Endothelial cell of umbilical vein (primary cell): Measurements from ENCODE around the gene NOTCH2.

Experiments
- CTCF ChIP-seq, 2 donors: IDR thresholded peaks; 1 replicate in 1 of 2; 2 replicates in 1 of 2; pipeline ENCODE4 v1.5.1; 2011; ENCODE audit warnings: low read length in 2 of 2, mild to moderate bottlenecking in 2 of 2, moderate library complexity in 2 of 2, control low read depth in 1 of 2, inconsistent platforms in 1 of 2, low read depth in 1 of 2; ENCODE audit not compliant: insufficient read depth in 1 of 2; ENCODE audit errors: extremely low read depth in 1 of 2
- EZH2 ChIP-seq: IDR thresholded peaks from 2 replicates; pipeline ENCODE4 v1.6.1; 2012; ENCODE audit warnings: borderline replicate concordance, low read depth, mild to moderate bottlenecking, moderate library complexity, low read length, inconsistent platforms; ENCODE audit not compliant: severe bottlenecking
- FOS ChIP-seq: IDR thresholded peaks from 2 replicates; pipeline ENCODE4 v1.6.1; 2011; ENCODE audit warnings: mild to moderate bottlenecking, low read length, moderate library complexity, borderline replicate concordance; ENCODE audit not compliant: insufficient read depth
- MAX ChIP-seq: IDR thresholded peaks from 2 replicates; pipeline ENCODE4 v1.6.1; 2011; ENCODE audit not compliant: insufficient read depth, insufficient read length
- MYC ChIP-seq: IDR thresholded peaks from one replicate; pipeline ENCODE4 v1.6.1; 2011; ENCODE audit warnings: mild to moderate bottlenecking, low read depth, low read length
- POLR2A ChIP-seq: IDR thresholded peaks from 2 replicates; pipeline ENCODE4 v1.6.1; 2012; ENCODE audit warnings: low read depth, mild to moderate bottlenecking, control low read depth, low read length

- TF ChIP-seq CTCF (IDR thresholded peaks at IDR 0.05; ENCODE audit: extremely low read depth in 1 of 2, insufficient read depth in 1 of 2, low read depth in 1 of 2, low read length in 2 of 2), result no peak
- TF ChIP-seq POLR2A, result no peak
- no peak for TF ChIP-seq MYC
- TF ChIP-seq MAX, result no peak
- TF ChIP-seq FOS, result no peak
- no peak for TF ChIP-seq EZH2
Observed at GRCh38 chr1:119935373-119935772, 134.1 kb downstream of the NOTCH2 start.
